K562 (cell line): ENCODE results near the gene PIK3R1. TPM values are rescaled to one million over a fixed set of nuclear protein-coding genes. Genes with fewer than 3 reads are reported as not detected.

Experiments
- ATAC-seq: fragments of 200-7000 bp; cut with Tn5 transposase; 3 replicates; pipeline ENCODE4 v1.9.1; 2020; ENCODE audit warnings: moderate library complexity
- BruUV-seq: library from RNA; stranded (reverse); fragments of 400-500 nt; replicated peaks from 2 replicates; lab custom pipeline; 2021; lab: Mats Ljungman, UMichigan
- CTCF ChIA-PET: fragments of 300-600 bp; formaldehyde crosslinking; extraction: SDS; loops from one replicate; lab custom pipeline; 2021; ENCODE audit warnings: low intra/inter-chr PET ratio; lab: Yijun Ruan, JAX
- POLR2A ChIA-PET: fragments of 300-600, 350-650 bp; sonication (Branson Sonifier 250); formaldehyde crosslinking; extraction: SDS; loops from one replicate; lab custom pipeline; 2021; ENCODE audit warnings: antibody characterized with exemption, inconsistent platforms; lab: Yijun Ruan, JAX
- DNase-seq, 4 experiments: peaks; one replicate each; pipeline versions ENCODE4 v3.0.0 to v3.0.0-alpha.2; 2011 to 2018; ENCODE audit warnings: low spot score in 3 of 4, mixed read lengths in 3 of 4; ENCODE audit errors: extremely low read depth in 1 of 4
- FAIRE-seq: peaks from 2 replicates; lab custom pipeline; 2011; peaks lifted over from hg19 to GRCh38; lab: Jason Lieb, UNC
- H2AFZ ChIP-seq: 2 replicates; pipeline ENCODE4 v1.6.0; 2011; ENCODE audit warnings: low read depth, low read length, control low read depth, inconsistent platforms
- H3K27ac ChIP-seq: fragments of 200-600 bp; 3 replicates; pipeline ENCODE4 v1.8.0; 2011; ENCODE audit warnings: low read depth, mild to moderate bottlenecking, control low read depth, inconsistent platforms, low read length, moderate library complexity, mixed read lengths; ENCODE audit errors: extremely low read depth
- H3K27me3 ChIP-seq, 2 experiments: fragments of 300-600 bp in 1 of 2; 2 replicates in 1 of 2; 3 replicates in 1 of 2; pipeline versions ENCODE4 v1.6.0 to v1.8.0; 2011; ENCODE audit warnings: inconsistent platforms in 2 of 2, low read length in 2 of 2, mild to moderate bottlenecking in 1 of 2, mixed read lengths in 1 of 2, moderate library complexity in 1 of 2; ENCODE audit not compliant: control insufficient read depth in 2 of 2, insufficient read depth in 2 of 2
- H3K36me3 ChIP-seq: fragments of 300-600 bp; 3 replicates; pipeline ENCODE4 v1.8.0; 2011; ENCODE audit warnings: mild to moderate bottlenecking, low read length, inconsistent platforms; ENCODE audit not compliant: control insufficient read depth, insufficient read depth
- H3K4me1 ChIP-seq, 2 experiments: fragments of 200-600 bp in 1 of 2; replicated peaks in 1 of 2; 2 replicates in 1 of 2; 3 replicates in 1 of 2; pipeline versions ENCODE4 v1.5.1 to v1.8.0; 2011; ENCODE audit warnings: inconsistent platforms in 2 of 2, low read length in 2 of 2, mild to moderate bottlenecking in 1 of 2, mixed read lengths in 1 of 2, moderate library complexity in 1 of 2; ENCODE audit not compliant: control insufficient read depth in 2 of 2, insufficient read depth in 2 of 2
- H3K4me2 ChIP-seq: 2 replicates; pipeline ENCODE4 v1.6.1; 2011; ENCODE audit warnings: low read length, control low read depth, inconsistent platforms, mixed read lengths; ENCODE audit not compliant: insufficient read depth
- H3K4me3 ChIP-seq: fragments of 200-600 bp; sonication (generic), shearing (Covaris generic); 2 replicates; pipeline ENCODE4 v1.5.1; 2016; ENCODE audit warnings: control low read depth, inconsistent platforms
- H3K79me2 ChIP-seq: fragments of 200-600 bp; 3 replicates; pipeline ENCODE4 v1.8.0; 2011; ENCODE audit warnings: low read length, inconsistent platforms; ENCODE audit not compliant: control insufficient read depth, insufficient read depth
- H3K9ac ChIP-seq, 2 experiments: 2 replicates each; pipeline versions ENCODE4 v1.6.0 to v1.6.1; 2011; ENCODE audit warnings: low read depth in 2 of 2, low read length in 2 of 2, control low read depth in 1 of 2, inconsistent platforms in 1 of 2, mild to moderate bottlenecking in 1 of 2, mixed read lengths in 1 of 2; ENCODE audit not compliant: insufficient read depth in 1 of 2
- H3K9me1 ChIP-seq: one replicate; pipeline ENCODE4 v1.6.0; 2011; ENCODE audit warnings: inconsistent platforms, mild to moderate bottlenecking, low read length, moderate library complexity; ENCODE audit not compliant: control insufficient read depth, insufficient read depth
- H3K9me3 ChIP-seq: replicated peaks from 2 replicates; pipeline ENCODE4 v1.5.1; 2011; ENCODE audit warnings: low read depth, low read length, inconsistent platforms; ENCODE audit not compliant: control insufficient read depth, insufficient read depth
- H4K20me1 ChIP-seq: replicated peaks from 2 replicates; pipeline ENCODE4 v1.6.1; 2011; ENCODE audit warnings: low read length, inconsistent platforms, mixed read lengths; ENCODE audit not compliant: control insufficient read depth, insufficient read depth
- E2F3 ChIP-seq: fragments of 250-450 bp; sonication (Bioruptor Pico); IDR thresholded peaks from 2 replicates; pipeline ENCODE4 v1.4.0; 2020; ENCODE audit warnings: mild to moderate bottlenecking
- EP400 ChIP-seq: fragments of 450-650 bp; IDR thresholded peaks from 2 replicates; pipeline ENCODE4 v1.6.1; 2017; ENCODE audit warnings: antibody characterized with exemption, mild to moderate bottlenecking, moderate library complexity
- EZH2 ChIP-seq: IDR thresholded peaks from 2 replicates; pipeline ENCODE4 v1.6.1; 2012; ENCODE audit warnings: low read depth, mild to moderate bottlenecking, inconsistent platforms, low read length, borderline replicate concordance
- KAT7 ChIP-seq: sonication (generic); formaldehyde crosslinking; IDR thresholded peaks from 2 replicates; pipeline ENCODE4 v1.8.0; 2022; ENCODE audit warnings: missing genetic modification reagents, mild to moderate bottlenecking, borderline replicate concordance
- MEF2A ChIP-seq: IDR thresholded peaks from 2 replicates; pipeline ENCODE4 v1.6.1; 2011; ENCODE audit warnings: low read depth, mild to moderate bottlenecking, low read length, moderate library complexity; ENCODE audit not compliant: control insufficient read depth
- RBM17 ChIP-seq: fragments of 200-400 bp; formaldehyde crosslinking; IDR thresholded peaks from 2 replicates; pipeline ENCODE4 v1.6.1; 2017; ENCODE audit warnings: low read depth, mild to moderate bottlenecking, low read length, borderline replicate concordance
- YY1 ChIP-seq, 3 experiments: IDR thresholded peaks; 2 replicates each; pipeline ENCODE4 v1.6.1; 2011; ENCODE audit warnings: low read length in 2 of 3, mild to moderate bottlenecking in 2 of 3, moderate library complexity in 2 of 3, borderline replicate concordance in 1 of 3, control low read depth in 1 of 3, low read depth in 1 of 3; ENCODE audit not compliant: insufficient read depth in 3 of 3, insufficient replicate concordance in 2 of 3, control insufficient read depth in 1 of 3, insufficient read length in 1 of 3; ENCODE audit errors: extremely low read depth in 1 of 3
- ZNF12 ChIP-seq: sonication (generic); formaldehyde crosslinking; IDR thresholded peaks from 2 replicates; pipeline ENCODE4 v1.4.0; 2020; ENCODE audit warnings: mild to moderate bottlenecking, missing genetic modification reagents
- ZNF232 ChIP-seq: sonication (generic); formaldehyde crosslinking; IDR thresholded peaks from 2 replicates; pipeline ENCODE4 v1.8.0; 2022; ENCODE audit warnings: mild to moderate bottlenecking, missing genetic modification reagents
- ZNF699 ChIP-seq: fragments of 250-450 bp; sonication (Bioruptor Pico); IDR thresholded peaks from 2 replicates; pipeline ENCODE4 v1.8.0; 2021; ENCODE audit warnings: mild to moderate bottlenecking, moderate library complexity; ENCODE audit not compliant: insufficient replicate concordance
- ZSCAN29 ChIP-seq: fragments of 450-650 bp; IDR thresholded peaks from 2 replicates; pipeline ENCODE4 v1.6.1; 2017
- WGBS: fragments of 100-300 bp; shearing (Covaris generic); methylation state at CpG from one replicate; pipeline ENCODE4 v1.1.6; 2016; ENCODE audit warnings: low coverage, mixed read lengths; ENCODE audit not compliant: insufficient coverage; ENCODE audit errors: missing lambda C conversion rate; 5-methylcytosine and 5-hydroxymethylcytosine counted together
- in situ Hi-C: fragments of 300-500 bp; cut with MboI; formaldehyde crosslinking; loops from 4 replicates; pipeline ENCODE4 v1.15.0; 2018; ENCODE audit warnings: inconsistent platforms, mixed read lengths
- intact Hi-C: fragments of 100-400 bp; cut with micrococcal nuclease; formaldehyde crosslinking; loops from 2 replicates; pipeline ENCODE4 v1.14.2; 2022
- polyA plus RNA-seq, 8 experiments: library from polyadenylated mRNA; depleted of rRNA in 4 of 8; stranded (reverse) in 5 of 8; unstranded in 3 of 8; fragments of >200 nt; fragmentation: Nextera tagmentation in 2 of 8; fragmentation: Illumina TruSeq in 1 of 8; extraction: Ambion mirVana in 2 of 8; extraction: Trizol in 1 of 8; gene quantifications; 2 replicates each; pipeline versions ENCODE4 v1.2.1 to v1.2.3, GENCODE V29; 2011 to 2014; ENCODE audit warnings: inconsistent platforms in 1 of 8, missing spikeins in 1 of 8
- total RNA-seq, 7 experiments: library from RNA; depleted of rRNA in 6 of 7; stranded (reverse); fragments of >200 nt in 6 of 7; fragmentation: Illumina TruSeq in 2 of 7; extraction: Trizol in 2 of 7; gene quantifications; 2 replicates each; pipeline versions ENCODE4 v1.2.1 to v1.2.3, GENCODE V29; 2011 to 2021; ENCODE audit warnings: low replicate concordance in 1 of 7
- TF ChIP-seq, protein P1 (sequence below): sonication (generic); formaldehyde crosslinking; IDR thresholded peaks from 2 replicates; pipeline ENCODE4 v1.9.0; 2022; ENCODE audit warnings: mild to moderate bottlenecking, missing genetic modification reagents
- TF ChIP-seq, protein P2 (sequence below): fragments of 450-650 bp; formaldehyde crosslinking; IDR thresholded peaks from 2 replicates; pipeline ENCODE4 v1.4.0; 2020; ENCODE audit warnings: mild to moderate bottlenecking

Gene PIK3R1
- total and polyA plus RNA-seq, 9 of the 15 experiments (the other 6 are each of a cell fraction or from before 2014, with no cell fraction given) = 1.1 to 9.7 (median 4.8) TPM

DNA sequence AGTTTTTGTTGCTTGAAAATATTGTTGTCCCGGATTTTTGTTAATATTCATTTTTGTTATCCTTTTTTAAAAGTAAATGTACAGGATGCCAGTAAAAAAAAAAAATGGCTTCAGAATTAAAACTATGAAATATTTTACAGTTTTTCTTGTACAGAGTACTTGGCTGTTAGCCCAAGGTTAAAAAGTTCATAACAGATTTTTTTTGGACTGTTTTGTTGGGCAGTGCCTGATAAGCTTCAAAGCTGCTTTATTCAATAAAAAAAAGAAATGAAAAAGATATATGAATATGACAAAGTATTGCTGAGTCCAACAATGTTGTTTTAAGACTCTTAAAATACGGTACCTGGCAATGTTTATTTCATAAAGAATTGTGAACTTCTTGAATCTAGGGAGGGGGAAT, 82.9 kb downstream of the PIK3R1 start:
- ChIA-PET CTCF (no interaction called here), POLR2A (no interaction called here)
- DNase-seq (no peak), FAIRE-seq (no peak), ATAC-seq (no peak)
- Histone ChIP-seq H3K27me3 (no peaks in the 10 kb centered on the region), H3K79me2 (no peaks in the 10 kb centered on the region), H3K4me1 (peaks cover 0 to 2% of the 10 kb centered on the region in 2 experiments; a peak in 1 of 5 replicates), H3K9me3 (no peaks in the 10 kb centered on the region), H3K27ac (no peak overlapping the region), H2AFZ (no peak overlapping the region), H4K20me1 (no peaks in the 10 kb centered on the region), H3K4me3 (no peak overlapping the region), H3K4me2 (no peak overlapping the region), H3K9me1 (no peaks in the 10 kb centered on the region), H3K9ac (no peak overlapping the region), H3K36me3 (peaks cover 23% of the 10 kb centered on the region)
- BruUV-seq = no TSS peak
- 68% methylated on average over 2 of the region's 2 CpGs for WGBS
- in situ Hi-C loops = loop anchor here (25.0 kb wide), 1 partner anchor 664 kb away; no protein-coding TSS in a partner anchor
- intact Hi-C loops = no loop called here
- TF ChIP-seq ZSCAN29 = no peak

- POLR2A ChIA-PET = interaction anchor here (0.6 kb wide), 2 partner anchors 94 to 263 kb away, joined by 3 read pairs; no protein-coding TSS in a partner anchor
- no peak for ATAC-seq
- TF ChIP-seq, protein P1, sequence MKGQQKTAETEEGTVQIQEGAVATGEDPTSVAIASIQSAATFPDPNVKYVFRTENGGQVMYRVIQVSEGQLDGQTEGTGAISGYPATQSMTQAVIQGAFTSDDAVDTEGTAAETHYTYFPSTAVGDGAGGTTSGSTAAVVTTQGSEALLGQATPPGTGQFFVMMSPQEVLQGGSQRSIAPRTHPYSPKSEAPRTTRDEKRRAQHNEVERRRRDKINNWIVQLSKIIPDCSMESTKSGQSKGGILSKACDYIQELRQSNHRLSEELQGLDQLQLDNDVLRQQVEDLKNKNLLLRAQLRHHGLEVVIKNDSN (CRISPR knock-in tag) = no peak
- TF ChIP-seq E2F3 (CRISPR knock-in tag) (no peak), MEF2A (no peak), EZH2 (no peak), ZNF232 (no peak), KAT7 (CRISPR knock-in tag) (no peak), ZNF12 (CRISPR knock-in tag) (no peak), EP400 (no peak), RBM17 (no peak), ZNF699 (CRISPR knock-in tag) (no peak), YY1 (IDR thresholded peaks at IDR 0.05; ENCODE audit: borderline replicate concordance in 1 of 3, control insufficient read depth in 1 of 3, extremely low read depth in 1 of 3, insufficient read depth in 3 of 3, insufficient read length in 1 of 3, insufficient replicate concordance in 2 of 3, low read depth in 1 of 3, low read length in 2 of 3) (no peak)
- TF ChIP-seq, protein P2, sequence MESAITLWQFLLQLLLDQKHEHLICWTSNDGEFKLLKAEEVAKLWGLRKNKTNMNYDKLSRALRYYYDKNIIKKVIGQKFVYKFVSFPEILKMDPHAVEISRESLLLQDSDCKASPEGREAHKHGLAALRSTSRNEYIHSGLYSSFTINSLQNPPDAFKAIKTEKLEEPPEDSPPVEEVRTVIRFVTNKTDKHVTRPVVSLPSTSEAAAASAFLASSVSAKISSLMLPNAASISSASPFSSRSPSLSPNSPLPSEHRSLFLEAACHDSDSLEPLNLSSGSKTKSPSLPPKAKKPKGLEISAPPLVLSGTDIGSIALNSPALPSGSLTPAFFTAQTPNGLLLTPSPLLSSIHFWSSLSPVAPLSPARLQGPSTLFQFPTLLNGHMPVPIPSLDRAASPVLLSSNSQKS (CRISPR knock-in tag) = no peak
These were observed 83.5 kb downstream of the PIK3R1 start for GRCh38 chr5:68299105-68299504.

More at GRCh38 chr5:68299105-68299504, 83.5 kb downstream of the PIK3R1 start:
- Histone ChIP-seq H3K36me3 (peaks cover 18% of the 10 kb centered on the region), H3K4me3 (no peak overlapping the region), H3K4me2 (no peak overlapping the region), H3K79me2 (no peaks in the 10 kb centered on the region), H3K9ac (no peak overlapping the region), H3K9me1 (no peaks in the 10 kb centered on the region), H3K27me3 (no peaks in the 10 kb centered on the region), H3K27ac (no peak overlapping the region), H3K9me3 (no peaks in the 10 kb centered on the region), H2AFZ (no peak overlapping the region), H3K4me1 (peaks cover 0 to 7% of the 10 kb centered on the region in 2 experiments; a peak in 2 of 5 replicates), H4K20me1 (0 out of 2 replicates have a peak, but pooled peaks cover 3% of the 10 kb centered on the region)
- FAIRE-seq (no peak), DNase-seq (no peak)
- BruUV-seq = no TSS peak
- intact Hi-C loops = no loop called here
- CTCF ChIA-PET = no interaction called here
- 29% methylated on average over 4 of the region's 4 CpGs for WGBS
- in situ Hi-C loops = loop anchor here (25.0 kb wide), 1 partner anchor 663 kb away; no protein-coding TSS in a partner anchor
